GM12874 (cell line): Measurements from ENCODE around the gene SLC23A3.

Source experiments
- TF ChIP-seq, protein P1 (sequence below): IDR thresholded peaks from 2 replicates; pipeline ENCODE4 v1.5.1; 2011; ENCODE audit warnings: low read depth, mild to moderate bottlenecking, control low read depth, low read length, moderate library complexity; ENCODE audit not compliant: insufficient read depth

The SLC23A3 gene

DNA sequence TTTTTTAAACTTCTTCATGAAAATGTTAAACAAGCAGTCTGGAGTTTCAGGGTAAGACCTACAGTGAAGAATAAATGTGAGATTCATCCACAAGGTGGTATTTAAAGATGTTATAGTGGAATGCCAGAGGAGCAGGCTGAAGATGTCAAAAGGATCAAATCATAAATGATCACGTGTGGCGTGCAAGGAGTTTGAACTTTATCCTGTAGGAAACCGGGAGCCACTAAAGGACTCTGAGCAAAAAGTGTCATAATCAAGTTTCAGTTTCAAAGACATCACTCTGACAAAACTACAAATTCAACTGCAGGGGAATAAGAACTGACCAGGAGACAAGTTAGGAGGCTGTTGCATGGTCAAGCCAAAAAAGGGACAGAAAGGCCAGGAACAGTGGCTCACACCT, 29.1 kb downstream of the SLC23A3 start:
- TF ChIP-seq, protein P1, sequence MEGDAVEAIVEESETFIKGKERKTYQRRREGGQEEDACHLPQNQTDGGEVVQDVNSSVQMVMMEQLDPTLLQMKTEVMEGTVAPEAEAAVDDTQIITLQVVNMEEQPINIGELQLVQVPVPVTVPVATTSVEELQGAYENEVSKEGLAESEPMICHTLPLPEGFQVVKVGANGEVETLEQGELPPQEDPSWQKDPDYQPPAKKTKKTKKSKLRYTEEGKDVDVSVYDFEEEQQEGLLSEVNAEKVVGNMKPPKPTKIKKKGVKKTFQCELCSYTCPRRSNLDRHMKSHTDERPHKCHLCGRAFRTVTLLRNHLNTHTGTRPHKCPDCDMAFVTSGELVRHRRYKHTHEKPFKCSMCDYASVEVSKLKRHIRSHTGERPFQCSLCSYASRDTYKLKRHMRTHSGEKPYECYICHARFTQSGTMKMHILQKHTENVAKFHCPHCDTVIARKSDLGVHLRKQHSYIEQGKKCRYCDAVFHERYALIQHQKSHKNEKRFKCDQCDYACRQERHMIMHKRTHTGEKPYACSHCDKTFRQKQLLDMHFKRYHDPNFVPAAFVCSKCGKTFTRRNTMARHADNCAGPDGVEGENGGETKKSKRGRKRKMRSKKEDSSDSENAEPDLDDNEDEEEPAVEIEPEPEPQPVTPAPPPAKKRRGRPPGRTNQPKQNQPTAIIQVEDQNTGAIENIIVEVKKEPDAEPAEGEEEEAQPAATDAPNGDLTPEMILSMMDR: no peak

DNA sequence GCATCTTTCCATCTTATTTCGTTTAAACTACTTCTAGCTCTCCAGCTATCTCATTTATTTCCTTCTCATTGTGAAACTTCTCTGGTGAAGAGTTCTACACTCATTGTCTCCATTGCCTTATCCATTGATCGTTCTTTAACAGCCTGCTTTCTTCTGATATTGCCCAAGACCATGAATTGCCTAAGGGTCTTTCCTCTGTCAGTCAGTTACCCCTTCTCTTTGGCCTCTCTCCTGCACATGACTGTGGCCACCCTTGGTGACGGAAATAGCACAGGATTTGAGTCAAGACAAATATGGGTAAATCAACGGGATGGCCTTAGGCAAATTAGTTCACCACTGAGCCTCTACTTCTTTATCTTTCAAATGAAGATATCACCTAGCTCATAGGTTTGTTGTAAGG, 35.9 kb downstream of the SLC23A3 start:
- TF ChIP-seq, protein P1: no peak

DNA sequence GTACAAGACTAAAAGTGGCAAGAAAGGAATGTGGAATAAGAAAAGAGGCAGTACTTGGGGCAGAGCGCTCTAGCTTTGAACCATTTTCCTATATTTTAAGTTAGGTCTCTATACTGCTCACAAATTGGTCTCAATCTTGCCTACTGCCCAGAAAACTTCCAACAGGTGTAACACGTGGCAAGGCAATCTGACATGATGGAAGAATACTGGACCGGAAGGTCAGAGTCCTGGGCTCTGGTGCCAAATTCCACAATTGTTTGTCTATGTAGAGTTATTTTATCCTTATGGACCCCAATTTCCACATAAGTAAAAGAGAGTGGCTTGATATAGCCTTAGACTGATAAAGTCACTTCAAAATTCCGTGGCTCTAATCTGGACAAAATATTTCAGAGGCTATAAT, 38.1 kb downstream of the SLC23A3 start:
- TF ChIP-seq, protein P1: no peak

DNA sequence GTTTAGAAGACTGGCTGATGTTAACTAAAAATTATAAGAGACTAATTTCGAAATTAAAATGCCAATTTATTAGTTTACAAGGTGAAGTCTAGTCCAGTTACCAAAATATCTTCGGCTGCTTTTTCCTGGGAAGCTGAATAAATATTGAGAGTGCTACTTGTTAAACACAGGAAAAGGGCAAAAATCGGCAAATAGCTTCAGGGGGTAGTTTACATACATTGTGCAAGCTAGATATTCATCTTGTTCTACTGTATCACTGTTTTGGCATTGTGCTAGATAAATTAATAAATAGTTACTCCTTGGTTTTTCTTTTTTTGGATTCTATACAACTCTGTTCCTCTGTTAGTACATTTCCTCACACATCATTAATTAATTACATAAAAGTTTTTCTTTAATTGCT, 38.5 kb downstream of the SLC23A3 start:
- TF ChIP-seq, protein P1: no peak

DNA sequence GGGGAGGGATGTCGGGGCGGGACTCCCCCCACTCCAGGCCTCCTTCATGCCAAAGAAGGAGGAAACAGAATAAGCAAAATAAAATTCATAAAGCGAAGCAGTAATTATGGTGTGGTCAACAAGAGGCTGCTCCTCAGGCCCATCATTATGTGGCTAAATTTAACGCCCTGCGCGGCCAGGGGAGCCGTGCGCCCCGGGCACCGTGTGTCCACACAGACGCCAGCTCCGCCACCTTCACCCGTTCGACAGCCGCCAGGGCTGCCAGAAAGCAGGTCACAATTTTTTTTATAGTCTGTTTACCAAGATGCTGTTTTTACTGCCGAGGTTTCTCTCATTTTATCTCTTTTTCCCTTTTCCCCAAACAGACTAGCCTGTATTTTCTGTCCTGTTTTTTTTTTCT, 40.2 kb downstream of the SLC23A3 start:
- TF ChIP-seq, protein P1: no peak

DNA sequence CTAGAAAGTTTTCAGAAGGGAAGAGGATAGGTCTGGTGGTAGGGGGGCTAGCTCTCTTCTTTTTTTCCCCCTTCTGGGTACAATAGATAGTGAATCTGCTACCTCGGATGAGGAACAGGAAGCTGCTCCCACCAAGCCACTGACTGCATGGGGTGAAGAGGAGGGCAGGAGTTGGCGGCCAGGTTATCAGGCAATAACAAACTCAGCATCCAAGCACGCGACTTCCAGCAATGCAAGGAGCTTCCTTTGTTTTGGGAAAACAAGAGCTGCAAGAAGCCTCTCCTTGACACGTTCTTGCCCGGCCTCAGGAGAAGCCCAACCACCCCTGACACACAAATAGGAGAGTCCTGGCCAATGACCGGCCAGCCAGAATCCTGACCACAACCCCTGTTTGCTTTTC, 41.4 kb downstream of the SLC23A3 start:
- TF ChIP-seq, protein P1: no peak

DNA sequence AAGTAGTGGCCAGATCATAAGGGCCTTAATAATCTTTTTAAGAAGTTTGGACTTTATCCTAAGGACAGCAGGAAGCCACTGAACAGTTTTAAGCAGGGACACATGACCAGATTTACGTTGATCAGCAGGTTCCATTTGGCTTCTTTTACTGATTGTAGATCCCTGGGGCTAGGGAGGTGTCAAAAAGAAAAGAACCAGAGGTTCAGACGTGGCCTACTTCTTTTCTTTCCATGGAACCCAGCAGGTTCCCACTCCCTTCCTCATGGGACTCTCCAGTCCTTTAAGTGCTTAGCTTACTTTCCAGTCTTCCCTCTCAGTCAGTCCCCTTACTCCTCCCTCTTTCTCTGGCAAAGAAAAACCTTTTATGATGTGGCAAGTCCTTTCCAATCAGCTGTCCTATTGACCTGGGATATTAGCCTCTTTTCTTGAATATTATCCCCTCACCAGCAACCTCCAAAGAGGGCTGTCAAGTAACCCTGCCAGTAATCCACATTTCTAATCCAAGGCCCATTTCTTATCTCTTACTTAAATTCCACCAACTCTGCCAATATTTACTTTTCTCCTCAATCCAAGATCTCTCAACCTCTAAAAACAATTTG, 42.7 kb downstream of the SLC23A3 start:
- TF ChIP-seq, protein P1: no peak
